ENCODE results near the gene SLC23A1.
"Not testable (repeated sequence)": the region's sequence is repeated elsewhere in the genome, so short reads cannot be mapped to it uniquely, and the experiment has no call there.

Gene SLC23A1

GRCh38 chr5:139389701-139390638, 6.9 kb upstream of the SLC23A1 start, which contains the start of gene MZB1:
TSS of gene MZB1 (minus strand) at chr5:139389913. CDS start at chr5:139389856, 57 bp downstream.
- peak in 1 of 2 experiments; percentile 41 for DNase-seq

GRCh38 chr5:139388198-139388821, 5.2 kb upstream of the SLC23A1 start:
- no peak for DNase-seq

DNA sequence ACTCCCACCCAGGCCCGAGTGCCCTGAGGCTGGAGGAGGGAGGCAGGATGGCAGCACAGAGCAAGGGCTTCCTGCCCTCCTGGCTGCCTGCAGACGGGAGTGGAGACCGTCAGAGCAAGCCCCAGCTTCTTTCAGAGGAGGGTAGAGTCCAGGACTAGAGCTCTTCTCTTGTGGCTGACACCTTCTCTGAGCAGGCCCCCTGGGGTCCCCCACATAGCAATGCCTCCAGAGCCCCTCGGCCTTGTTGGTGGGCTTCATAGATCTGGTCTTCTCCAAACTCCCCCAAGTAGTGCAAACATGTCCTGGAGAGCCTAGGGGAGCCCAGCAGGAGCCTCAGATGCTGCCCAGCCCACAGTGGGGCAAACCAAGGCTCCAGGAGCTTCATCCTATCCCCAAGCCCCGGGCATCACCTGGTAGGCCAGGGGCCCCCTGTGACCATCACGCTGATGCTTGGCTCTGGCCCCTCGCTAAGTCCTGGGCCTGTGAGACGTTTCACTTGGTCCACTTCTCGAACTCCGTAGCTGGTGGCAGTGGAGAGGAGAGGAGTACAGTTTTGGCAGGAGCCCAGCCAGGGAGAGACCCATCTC, 4.6 kb upstream of the SLC23A1 start:
- no peak for DNase-seq

GRCh38 chr5:139386956-139387355, 3.9 kb upstream of the SLC23A1 start:
- DNase-seq, result not testable (repeated sequence)

GRCh38 chr5:139386050-139386438, 2.9 kb upstream of the SLC23A1 start:
- DNase-seq, result no peak

DNA sequence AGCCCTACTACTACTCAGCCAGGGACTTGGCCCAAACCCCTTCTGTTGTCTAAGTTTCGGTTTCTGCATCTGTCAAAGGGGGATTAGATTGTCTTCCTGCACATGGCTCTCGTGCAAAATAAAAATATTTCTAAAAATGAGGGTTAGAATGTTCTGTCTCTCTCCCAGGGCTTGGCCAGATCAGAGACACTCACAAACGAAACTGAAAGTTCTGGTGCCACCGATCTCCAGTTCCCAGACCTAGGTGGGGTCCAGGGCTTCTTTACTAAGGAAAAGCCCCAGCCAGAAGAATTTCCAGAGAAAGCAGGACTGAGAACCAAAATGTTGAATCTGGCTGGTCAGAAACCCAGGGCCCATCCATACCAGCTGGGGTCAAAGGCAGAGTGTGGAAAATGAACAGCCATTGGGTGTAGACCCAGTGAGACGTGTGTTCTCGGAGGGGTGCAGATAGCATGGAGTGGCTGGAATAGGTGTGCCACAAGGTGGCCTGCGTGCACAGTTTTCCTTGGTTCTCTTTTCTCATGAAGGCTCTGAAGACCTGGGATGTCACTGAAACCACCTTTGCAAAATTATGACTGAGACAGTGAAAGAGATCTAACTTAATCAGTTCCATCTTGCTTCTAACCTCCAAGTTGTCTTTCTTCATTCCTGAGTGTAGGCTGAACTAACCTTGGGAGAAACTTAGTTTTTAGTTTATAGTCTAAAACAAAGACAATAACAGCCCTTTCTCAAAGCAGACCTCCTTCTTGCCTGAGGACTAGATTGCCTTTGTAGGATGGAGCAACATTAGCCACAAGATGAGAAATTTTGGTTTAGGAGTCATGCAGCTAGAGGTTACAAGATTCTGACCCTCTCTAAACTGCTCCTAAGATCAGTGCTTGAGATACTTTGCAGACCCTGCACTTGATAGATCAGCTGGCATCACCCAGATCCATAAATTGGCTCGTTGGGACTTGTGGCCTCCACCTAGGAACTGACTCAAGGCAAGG, 2.3 kb upstream of the SLC23A1 start:
- DNase-seq, result peak in 1 of 2 experiments; percentile 14

- DNase-seq, result no peak
Measured at GRCh38 chr5:139384591-139385051, 1.5 kb upstream of the SLC23A1 start.

- DNase-seq, result no peak
Measured at GRCh38 chr5:139383993-139384590, 995 bp upstream of the SLC23A1 start.

DNA sequence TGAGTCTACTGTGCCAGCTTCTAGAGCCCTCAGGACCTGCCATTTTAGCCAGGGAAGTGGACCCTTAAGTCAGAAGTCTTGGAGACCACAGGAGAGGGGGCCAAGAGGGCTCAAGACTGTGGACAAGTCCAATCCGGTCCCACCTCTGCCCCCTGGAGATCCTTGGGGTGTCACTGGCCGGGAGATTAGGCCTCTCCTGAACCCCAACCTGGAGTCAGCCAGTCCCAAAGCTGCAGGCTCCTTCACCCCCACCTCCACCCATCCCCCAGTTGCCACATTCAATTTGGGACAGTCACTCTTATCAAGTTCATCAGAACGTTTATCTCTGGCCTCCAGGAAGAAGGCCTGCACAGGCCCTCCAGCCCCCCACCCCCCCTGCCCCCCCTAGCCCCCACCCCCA, 290 bp downstream of the SLC23A1 start:
- no peak for DNase-seq

- DNase-seq, result no peak
Measured at GRCh38 chr5:139381837-139382761, 998 bp downstream of the SLC23A1 start.

GRCh38 chr5:139379626-139380449, 3.3 kb downstream of the SLC23A1 start:
- no peak for DNase-seq

DNA sequence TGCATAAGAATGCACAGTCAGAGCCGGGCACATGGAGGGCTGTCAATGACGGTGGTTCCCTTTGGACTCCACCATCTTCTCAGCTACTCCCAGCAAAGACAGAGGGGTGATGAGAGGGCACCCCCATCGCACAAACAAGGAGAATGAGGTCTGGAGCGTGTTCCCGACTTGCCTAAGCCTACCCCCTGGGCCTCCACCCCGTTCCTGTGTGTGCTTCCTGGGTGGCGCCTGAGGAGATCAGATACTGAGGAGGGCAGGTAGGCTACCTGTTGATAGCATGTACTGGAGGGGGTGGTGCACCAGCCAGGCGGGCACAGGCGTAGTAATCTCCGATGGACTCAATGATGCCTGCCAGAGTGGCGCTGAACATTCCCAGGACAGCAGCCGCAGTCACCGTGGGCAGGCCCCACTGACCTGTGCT, 4.1 kb downstream of the SLC23A1 start:
- no peak for DNase-seq

- DNase-seq, result no peak
Measured at GRCh38 chr5:139378101-139378825, 4.8 kb downstream of the SLC23A1 start.

DNA sequence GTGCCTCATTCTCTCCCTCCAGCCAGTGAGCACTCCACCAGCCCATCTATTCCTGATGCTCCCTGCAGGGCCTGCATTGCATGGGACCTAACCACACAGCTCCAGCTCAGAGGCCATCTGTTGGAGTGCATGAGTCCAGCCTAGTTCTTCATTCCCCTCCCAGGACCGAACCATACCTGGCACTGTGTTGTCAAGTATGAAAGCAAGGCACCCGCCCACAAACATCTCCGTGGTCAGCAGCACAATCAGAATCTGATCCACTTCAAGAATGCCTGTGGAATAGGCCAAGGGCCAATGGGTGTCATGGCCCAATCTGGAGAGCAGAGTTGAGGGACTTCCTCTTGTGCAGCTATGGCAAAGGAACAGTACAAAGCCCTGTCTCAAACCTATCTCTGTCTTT, 5.9 kb downstream of the SLC23A1 start:
- no peak for DNase-seq

DNA sequence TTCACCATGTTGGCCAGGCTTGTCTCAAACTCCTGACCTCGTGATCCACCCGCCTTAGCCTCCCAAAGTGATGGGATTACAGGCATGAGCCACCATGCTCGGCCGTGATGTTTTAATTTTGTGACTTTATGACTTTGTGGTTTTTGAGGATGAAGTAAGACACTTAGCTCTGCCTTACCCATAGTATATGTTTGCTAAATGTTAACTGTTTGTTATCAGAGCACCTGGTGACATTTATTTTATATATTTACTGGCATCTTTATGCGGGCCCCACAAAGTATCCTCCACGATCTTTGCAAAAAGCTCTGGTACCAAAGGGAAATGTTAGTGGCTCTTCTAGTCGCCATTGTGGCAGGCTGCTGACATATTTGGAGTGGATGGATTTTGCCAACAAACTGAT, 6.7 kb downstream of the SLC23A1 start:
- no peak for DNase-seq

DNA sequence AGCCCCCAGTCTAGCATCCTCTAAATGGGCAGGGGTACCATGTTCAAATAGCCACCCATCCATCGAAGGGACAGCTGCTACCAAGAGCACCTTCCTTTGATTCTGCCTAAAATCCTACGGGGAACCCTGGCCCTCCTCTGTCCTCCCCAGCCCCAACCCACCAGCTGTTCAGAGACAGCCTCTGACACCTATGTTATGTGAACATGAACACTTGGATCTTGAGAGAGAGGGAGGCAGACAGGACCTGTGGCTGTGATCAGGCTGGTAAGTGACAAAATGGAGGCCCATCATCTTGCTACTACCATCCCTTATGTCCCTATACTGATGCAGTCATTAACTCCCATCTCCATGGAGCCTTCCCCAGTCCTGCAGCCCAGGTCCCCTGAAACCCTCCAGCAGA, 8.2 kb downstream of the SLC23A1 start:
- DNase-seq, result no peak

DNA sequence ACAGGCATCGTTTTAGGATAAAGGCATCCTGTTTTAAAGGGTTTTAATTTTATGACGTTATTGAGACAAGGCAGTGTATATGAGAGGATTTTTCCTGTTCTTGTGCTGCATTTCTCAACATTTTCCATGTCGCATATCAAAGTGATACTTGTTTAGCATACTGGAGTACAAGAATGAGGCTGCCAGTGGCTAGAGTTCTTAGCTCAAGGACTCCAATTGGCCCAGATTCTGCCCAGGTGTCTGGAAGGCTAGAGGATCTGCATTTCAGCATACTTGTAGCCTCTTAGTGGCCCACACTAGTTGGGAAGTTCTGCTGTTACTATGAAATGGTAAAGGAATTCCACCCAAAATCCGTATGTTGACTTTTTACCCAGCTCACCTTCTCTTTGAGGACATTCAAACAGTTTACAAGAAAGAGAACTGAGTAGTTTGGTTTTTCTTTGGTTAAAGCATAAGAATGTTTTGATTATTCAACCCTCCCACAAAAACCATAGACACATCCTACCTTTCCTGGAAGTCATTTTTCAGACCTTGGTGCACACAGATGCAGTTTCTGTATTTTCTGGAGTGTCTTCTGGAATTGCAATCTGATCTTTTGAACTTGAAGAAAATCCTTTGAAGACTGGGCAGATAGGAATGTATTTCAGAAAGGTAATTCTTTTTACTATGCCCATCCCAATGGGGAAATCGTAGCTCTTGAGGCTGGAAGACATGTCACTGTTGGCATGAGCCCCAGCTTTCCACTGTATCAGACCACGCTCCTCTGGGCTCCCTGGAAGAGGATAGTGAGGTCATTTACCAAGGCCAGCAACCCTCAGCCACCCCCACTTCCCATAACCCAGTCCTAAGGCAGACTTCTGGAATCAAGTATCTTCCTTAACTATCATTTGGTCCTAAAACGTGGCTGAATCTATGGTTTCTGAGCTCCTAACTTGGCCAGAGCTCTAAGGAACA, 11.3 kb downstream of the SLC23A1 start:
- DNase-seq, result no peak

DNA sequence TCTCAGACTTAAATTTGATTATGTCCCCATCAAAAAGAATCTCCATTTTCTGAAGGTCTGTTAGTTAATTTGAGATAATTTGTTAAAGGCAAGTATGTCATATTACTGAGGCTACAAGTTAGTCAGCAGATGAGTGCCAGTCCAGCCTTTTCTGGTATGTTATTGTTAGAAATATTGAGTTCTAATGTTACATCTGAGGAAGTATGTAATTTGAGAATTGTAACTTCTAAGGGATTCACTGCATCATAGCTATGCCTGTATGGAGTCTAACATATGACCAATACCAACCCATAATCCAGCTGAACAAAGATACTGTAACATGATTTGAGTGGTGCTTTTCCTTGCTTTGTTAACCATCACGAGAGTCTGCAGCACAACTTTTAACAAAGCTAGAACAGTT, 13.9 kb downstream of the SLC23A1 start:
- no peak for DNase-seq

Data from stimulated activated CD4-positive, alpha-beta T cell treated with anti-CD3 and anti-CD28 coated beads, Interleukin-4, amount 100 ng/mL, for 4 hours (primary cell).